Neural cell (in vitro differentiated cells): ENCODE results near the gene KBTBD12.

ENCODE experiments used
- EP300 ChIP-seq: fragments of 450-650 bp; conservative IDR thresholded peaks from 2 replicates; pipeline ENCODE4 v1.6.1; 2014; ENCODE audit warnings: antibody characterized with exemption, mild to moderate bottlenecking, moderate library complexity; ENCODE audit not compliant: poor library complexity, severe bottlenecking
- EZH2 ChIP-seq: fragments of 200-600, 300-800 bp; shearing (Covaris generic), sonication (generic); IDR thresholded peaks from 2 replicates; pipeline ENCODE4 v1.6.1; 2014; ENCODE audit warnings: antibody characterized with exemption, low read length, borderline replicate concordance, mild to moderate bottlenecking; ENCODE audit not compliant: insufficient read depth, poor library complexity, severe bottlenecking
- MXI1 ChIP-seq: fragments of 450-650 bp; conservative IDR thresholded peaks from 2 replicates; pipeline ENCODE4 v1.6.1; 2014; ENCODE audit warnings: antibody characterized with exemption, mild to moderate bottlenecking; ENCODE audit not compliant: poor library complexity, severe bottlenecking
- POLR2AphosphoS5 ChIP-seq: IDR thresholded peaks from 2 replicates; pipeline ENCODE4 v1.6.1; 2012
- RAD21 ChIP-seq: fragments of 450-650 bp; conservative IDR thresholded peaks from 2 replicates; pipeline ENCODE4 v1.6.1; 2014; ENCODE audit warnings: antibody characterized with exemption, mild to moderate bottlenecking, moderate library complexity
- SMC3 ChIP-seq: fragments of 450-650 bp; conservative IDR thresholded peaks from 2 replicates; pipeline ENCODE4 v1.6.1; 2014; ENCODE audit warnings: antibody characterized with exemption, mild to moderate bottlenecking, moderate library complexity; ENCODE audit not compliant: poor library complexity
- TAF1 ChIP-seq: IDR thresholded peaks from 2 replicates; pipeline ENCODE4 v1.6.1; 2012; ENCODE audit warnings: low read depth
- TF ChIP-seq, protein P1 (sequence below): fragments of 450-650 bp; IDR thresholded peaks from 2 replicates; pipeline ENCODE4 v1.5.1; 2014; ENCODE audit warnings: antibody characterized with exemption, mild to moderate bottlenecking, moderate library complexity; ENCODE audit not compliant: poor library complexity, severe bottlenecking
- TF ChIP-seq, protein P2 (sequence below): IDR thresholded peaks from 2 replicates; pipeline ENCODE4 v1.6.1; 2012; ENCODE audit warnings: borderline replicate concordance

- TF ChIP-seq EZH2 = no peak
- no peak for TF ChIP-seq RAD21
- TF ChIP-seq, protein P1, sequence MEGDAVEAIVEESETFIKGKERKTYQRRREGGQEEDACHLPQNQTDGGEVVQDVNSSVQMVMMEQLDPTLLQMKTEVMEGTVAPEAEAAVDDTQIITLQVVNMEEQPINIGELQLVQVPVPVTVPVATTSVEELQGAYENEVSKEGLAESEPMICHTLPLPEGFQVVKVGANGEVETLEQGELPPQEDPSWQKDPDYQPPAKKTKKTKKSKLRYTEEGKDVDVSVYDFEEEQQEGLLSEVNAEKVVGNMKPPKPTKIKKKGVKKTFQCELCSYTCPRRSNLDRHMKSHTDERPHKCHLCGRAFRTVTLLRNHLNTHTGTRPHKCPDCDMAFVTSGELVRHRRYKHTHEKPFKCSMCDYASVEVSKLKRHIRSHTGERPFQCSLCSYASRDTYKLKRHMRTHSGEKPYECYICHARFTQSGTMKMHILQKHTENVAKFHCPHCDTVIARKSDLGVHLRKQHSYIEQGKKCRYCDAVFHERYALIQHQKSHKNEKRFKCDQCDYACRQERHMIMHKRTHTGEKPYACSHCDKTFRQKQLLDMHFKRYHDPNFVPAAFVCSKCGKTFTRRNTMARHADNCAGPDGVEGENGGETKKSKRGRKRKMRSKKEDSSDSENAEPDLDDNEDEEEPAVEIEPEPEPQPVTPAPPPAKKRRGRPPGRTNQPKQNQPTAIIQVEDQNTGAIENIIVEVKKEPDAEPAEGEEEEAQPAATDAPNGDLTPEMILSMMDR = no peak
- no peak for TF ChIP-seq POLR2AphosphoS5
- TF ChIP-seq MXI1 = no peak
- no peak for TF ChIP-seq EP300
- TF ChIP-seq, protein P2, sequence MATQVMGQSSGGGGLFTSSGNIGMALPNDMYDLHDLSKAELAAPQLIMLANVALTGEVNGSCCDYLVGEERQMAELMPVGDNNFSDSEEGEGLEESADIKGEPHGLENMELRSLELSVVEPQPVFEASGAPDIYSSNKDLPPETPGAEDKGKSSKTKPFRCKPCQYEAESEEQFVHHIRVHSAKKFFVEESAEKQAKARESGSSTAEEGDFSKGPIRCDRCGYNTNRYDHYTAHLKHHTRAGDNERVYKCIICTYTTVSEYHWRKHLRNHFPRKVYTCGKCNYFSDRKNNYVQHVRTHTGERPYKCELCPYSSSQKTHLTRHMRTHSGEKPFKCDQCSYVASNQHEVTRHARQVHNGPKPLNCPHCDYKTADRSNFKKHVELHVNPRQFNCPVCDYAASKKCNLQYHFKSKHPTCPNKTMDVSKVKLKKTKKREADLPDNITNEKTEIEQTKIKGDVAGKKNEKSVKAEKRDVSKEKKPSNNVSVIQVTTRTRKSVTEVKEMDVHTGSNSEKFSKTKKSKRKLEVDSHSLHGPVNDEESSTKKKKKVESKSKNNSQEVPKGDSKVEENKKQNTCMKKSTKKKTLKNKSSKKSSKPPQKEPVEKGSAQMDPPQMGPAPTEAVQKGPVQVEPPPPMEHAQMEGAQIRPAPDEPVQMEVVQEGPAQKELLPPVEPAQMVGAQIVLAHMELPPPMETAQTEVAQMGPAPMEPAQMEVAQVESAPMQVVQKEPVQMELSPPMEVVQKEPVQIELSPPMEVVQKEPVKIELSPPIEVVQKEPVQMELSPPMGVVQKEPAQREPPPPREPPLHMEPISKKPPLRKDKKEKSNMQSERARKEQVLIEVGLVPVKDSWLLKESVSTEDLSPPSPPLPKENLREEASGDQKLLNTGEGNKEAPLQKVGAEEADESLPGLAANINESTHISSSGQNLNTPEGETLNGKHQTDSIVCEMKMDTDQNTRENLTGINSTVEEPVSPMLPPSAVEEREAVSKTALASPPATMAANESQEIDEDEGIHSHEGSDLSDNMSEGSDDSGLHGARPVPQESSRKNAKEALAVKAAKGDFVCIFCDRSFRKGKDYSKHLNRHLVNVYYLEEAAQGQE = no peak
- TF ChIP-seq SMC3 = no peak
- no peak for TF ChIP-seq TAF1
These were observed 106.8 kb downstream of the KBTBD12 start for GRCh38 chr3:128021768-128022372.
